ENCODE data around the gene RABGAP1.

GRCh38 chr9:123048748-123049147 lies 107.9 kb downstream of the RABGAP1 start:
- TF ChIP-seq CTCF (conservative IDR thresholded peaks at IDR 0.05; ENCODE audit: low read length), result no peak
- TF ChIP-seq EZH2phosphoT487 (IDR thresholded peaks at IDR 0.05; ENCODE audit: borderline replicate concordance, low read depth, low read length), result no peak
